ENCODE data around the gene C5orf46.
"Not testable (repeated sequence)": the region's sequence is repeated elsewhere in the genome, so short reads cannot be mapped to it uniquely, and the experiment has no call there.

Gene C5orf46

DNA sequence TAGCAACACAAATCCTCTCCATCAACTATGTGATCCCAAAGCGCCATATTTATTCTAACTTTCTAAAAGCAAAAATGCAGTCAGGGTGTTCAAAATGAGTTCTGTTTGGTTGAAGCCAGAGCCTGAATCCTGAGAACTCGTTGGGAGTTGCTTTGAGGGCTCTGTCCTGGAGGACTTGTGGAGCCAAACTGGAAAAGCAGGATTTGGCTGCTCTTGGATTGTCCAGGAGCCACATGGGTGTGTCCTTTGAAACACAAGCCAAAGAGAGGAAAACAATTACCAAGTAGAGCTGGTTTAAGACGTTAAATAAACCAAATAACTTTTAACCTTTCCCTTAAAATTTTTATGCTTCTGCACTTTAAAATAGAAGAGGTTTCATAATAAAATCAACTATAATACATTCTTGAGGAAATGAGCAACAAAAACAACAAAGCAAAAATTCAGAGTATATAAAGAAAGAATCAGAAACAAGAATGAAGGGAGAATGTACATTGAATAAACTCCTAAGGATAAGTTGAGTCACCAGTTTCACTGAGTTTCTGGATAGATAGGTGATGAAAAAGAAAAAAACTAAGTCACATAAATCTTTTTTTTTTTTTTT is 13.5 kb downstream of the C5orf46 start:
- no peak for DNase-seq

DNA sequence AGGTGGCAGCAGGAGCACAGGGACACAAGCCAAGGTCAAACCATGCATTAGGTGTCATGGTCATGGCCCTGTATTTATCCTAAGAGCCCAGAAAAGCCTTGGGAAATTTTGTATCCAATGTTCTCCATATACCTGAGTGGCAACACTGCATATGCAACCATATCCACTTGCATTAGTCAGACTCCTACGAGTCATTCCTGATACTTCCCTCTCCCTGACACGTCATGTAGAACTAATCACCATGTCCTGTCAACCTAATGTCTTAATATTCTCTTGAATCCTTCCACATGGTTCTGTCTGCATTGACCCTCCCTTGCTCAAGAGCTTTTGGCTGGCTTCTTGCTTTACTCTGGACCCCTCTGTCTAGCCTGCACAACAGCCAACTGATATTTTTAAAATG is 18.4 kb downstream of the C5orf46 start:
- no peak for DNase-seq

GRCh38 chr5:147887026-147887627 is 19.2 kb downstream of the C5orf46 start:
- no peak for DNase-seq

GRCh38 chr5:147882586-147883313 is 23.6 kb downstream of the C5orf46 start:
- no peak for DNase-seq

DNA sequence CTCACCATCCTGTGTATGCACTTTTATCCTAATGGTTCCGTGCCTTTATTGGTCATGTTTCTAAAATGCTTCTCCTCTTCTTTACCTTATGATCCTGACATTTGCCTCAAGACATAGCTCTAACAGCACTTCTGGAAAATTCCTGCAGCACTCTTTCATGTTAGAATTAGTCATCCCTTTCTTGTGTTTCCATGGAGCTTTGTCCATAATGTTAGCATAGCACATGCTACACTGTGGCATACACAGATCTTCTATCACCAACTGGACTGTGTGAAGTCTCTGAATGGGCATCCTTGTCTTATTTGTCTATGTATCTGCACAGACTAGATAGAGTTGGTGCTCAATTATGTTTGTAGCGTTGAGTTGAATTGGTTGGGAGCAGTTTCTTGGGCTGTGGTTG is 25.9 kb downstream of the C5orf46 start:
- DNase-seq, result no peak

DNA sequence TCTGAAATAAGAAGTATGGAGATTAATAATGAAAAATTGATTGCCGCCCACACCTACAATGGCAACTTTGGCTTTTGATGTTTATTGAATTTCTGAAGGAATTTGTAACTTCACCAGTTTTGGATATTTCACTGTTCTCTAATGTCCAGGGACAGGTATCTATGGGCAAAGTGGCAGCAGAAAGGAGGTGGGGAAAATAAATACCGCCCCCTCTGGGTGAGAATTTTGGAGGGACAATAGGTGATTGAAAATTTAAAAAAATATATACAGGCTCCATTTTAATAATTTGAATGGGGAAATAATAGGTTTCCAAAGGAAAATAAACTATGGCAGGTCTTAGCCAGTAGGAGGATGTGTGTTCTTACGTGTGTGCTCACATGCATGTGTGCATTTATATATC is 26.6 kb downstream of the C5orf46 start:
- DNase-seq, result no peak

DNA sequence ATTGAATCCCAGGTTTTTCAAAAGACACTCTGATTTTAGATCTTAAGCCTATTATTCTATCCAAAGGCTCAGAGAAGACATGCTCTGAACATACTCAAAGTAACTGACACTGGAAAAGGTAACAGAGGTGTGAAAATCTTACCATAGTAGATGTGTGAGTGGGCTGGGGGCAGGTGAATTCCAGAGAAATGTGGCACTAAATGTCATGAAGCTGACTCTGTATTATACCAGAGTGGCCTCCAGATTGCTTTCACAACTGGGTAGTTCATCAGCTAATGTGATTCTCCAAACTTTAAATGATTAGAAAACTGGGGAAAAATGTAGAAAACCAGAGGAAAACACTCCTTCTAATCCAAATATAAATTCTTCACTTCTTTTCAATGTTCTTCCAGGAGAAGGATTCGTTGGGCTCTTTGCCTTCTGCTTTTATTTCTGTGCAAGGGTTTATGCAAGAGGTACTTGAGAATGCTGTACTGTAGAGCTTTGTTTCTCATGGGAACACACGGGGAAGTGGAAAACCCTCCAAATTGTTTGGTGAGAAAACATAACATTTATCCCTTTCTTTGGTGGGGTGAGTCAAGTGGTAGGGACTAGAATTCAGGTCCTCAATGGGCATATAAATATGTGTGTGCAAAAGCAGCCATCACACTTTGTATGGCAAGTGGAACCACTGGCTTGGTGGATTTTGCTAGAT is 28.1 kb downstream of the C5orf46 start, which contains the start of gene SCGB3A2:
Gene SCGB3A2, plus strand, starts transcription at position 646 of the 694 bp plus-strand sequence. CDS start 93 bp downstream, outside the sequence.
- DNase-seq, result no peak

GRCh38 chr5:147876626-147877025 is 29.7 kb downstream of the C5orf46 start:
- DNase-seq, result no peak

GRCh38 chr5:147876141-147876540 is 30.2 kb downstream of the C5orf46 start:
- no peak for DNase-seq

DNA sequence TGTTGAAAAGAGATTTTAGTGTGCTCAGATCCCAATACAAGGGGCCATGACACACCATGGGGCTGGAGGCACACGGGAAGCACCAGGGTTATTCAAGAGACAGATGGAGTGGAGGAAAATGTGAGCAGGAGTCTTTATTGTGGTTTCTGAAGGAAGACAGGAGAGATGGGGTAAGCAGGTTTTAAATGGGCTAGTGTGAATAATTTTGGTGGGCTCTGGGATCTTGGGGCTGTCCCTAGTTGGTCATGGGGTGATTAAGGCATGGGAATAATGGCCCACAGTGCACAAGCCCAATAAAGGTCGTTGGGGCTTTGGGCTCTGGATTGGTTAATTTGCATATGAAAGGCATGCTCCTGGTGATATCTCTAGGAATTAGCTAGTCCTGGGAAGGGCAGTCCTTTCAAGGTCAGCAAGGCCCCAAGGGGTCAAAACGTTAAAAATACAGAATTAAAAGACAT is 31.4 kb downstream of the C5orf46 start:
- no peak for DNase-seq

DNA sequence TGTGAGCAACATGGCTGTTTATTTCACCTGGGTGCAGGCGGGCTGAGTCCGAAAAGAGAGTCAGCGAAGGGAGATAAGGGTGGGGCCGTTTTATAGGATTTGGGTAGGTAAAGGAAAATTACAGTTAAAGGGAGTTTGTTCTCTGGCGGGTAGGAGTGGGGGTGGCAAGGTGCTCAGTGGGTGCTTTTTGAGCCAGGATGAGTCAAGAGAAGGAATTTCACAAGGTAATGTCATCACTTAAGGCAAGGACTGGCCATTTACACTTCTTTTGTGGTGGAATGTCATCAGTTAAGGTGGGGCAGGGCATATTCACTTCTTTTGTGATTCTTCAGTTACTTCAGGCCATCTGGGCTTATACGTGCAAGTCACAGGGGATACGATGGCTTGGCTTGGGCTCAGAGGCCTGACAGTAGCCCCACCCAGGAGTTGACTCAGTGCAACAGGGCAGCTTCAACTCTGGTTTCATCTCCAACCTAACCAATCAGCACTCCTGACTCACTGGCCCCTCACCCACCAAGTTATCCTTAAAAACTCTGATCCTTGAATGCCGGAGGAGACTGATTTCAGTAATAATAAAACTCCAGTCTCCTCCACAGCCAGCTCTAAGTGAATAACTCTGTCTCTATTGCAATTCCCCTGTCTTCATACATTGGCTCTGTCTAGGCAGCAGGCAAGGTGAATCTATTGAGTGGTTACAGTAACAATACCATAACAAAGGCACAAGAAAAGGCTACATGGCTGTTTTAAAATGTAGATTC is 32.0 kb downstream of the C5orf46 start:
- DNase-seq, result not testable (repeated sequence)

DNA sequence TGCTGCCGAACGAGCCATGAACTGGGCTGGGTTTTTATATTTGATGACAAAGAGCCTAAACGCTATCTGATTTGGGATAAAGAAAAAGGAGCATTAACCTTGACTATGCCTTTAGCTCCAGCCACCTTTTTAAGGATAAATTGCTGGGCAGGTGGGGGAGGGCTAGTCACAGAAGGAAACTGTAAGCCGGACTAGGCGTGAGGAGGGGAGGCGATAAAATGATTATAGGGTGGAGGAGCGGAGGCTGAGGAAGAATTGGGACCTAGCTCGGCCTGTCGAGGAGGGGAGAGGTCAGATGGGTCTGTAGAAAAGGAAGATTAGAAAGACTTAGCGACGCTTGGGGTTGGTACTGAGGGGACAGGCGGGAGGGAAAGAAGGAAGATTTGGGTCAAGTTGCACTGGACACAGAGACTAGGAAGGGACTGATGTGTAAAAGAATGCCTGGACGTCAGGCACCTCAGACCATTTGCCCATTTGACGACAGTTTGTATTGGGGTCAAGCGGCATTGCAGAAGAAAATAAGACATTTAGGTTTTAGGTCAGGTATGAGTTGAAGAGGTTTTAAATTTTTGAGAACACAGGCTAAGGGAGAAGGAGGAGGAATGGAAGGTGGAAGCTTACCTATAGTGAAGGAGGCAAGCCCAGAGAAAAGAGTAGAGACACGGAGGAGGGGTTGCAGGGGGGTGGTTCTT is 33.4 kb downstream of the C5orf46 start:
- DNase-seq, result not testable (repeated sequence)

DNA sequence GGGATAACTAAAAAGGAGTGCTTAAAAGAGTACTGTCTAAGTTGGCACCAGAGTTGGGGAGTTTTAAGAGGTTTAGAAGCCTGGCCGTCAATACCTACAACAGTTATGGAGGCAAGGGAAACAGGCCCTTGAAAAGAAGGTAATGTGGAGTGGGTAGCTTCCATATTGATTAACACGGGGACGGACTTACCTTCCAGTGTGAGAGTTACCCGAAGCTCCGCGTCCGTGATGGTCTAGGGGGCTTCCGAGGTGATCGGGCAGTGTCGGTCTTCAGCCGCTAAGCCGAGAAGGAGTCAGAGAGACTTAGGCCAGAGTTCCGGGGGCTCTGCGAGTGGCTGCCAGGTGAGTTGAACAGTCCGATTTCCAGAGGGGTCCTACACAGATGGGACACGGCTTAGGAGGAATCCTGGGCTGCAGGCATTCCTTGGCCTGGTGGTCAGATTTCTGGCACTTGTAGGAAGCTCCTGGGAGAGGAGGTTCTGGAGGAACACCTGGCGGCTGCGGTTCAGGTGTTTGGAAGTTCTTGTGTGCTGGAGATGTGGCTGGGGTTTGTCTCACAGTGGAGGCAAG is 34.3 kb downstream of the C5orf46 start:
- not testable (repeated sequence) for DNase-seq

GRCh38 chr5:147869892-147870291 is 36.4 kb downstream of the C5orf46 start:
- DNase-seq, result not testable (repeated sequence)

DNA sequence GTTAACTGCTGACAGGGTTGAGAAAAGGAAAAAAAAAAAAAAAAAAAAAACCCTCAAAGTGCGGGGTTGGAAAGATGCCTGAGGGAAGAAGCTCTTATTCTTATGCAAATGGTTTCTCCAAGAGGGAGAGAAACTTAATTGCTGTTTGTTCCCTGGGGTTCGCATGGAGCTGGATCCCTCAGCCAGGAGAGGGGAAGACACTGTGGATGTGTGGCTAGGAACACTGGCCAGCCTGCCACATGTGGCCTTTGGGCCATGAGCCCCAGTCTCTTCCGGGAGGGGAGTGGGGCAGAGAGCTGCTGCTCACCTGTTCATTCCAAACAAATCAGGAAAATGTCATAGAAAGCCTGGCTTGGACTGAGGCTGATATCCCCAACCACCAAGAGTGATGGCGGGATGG is 37.2 kb downstream of the C5orf46 start:
- no peak for DNase-seq

- no peak for DNase-seq
Measured at GRCh38 chr5:147863454-147864158, 42.7 kb downstream of the C5orf46 start.

GRCh38 chr5:147860641-147861025 is 45.7 kb downstream of the C5orf46 start:
- DNase-seq, result no peak

- DNase-seq, result no peak
Measured at GRCh38 chr5:147859962-147860640, 46.2 kb downstream of the C5orf46 start.

- no peak for DNase-seq
Measured at GRCh38 chr5:147858565-147858964, 47.8 kb downstream of the C5orf46 start.
